ACHN (cell line): ENCODE data around the gene EXOC4.
"Not testable (repeated sequence)": the region's sequence is repeated elsewhere in the genome, so short reads cannot be mapped to it uniquely, and the experiment has no call there.

ENCODE experiments used
- DNase-seq: peaks from one replicate; pipeline ENCODE4 v3.0.0-alpha.2; 2015
- in situ Hi-C: cut with HindIII; loops from 2 replicates; pipeline ENCODE4 v1.10.0; 2017; ENCODE audit warnings: low sequenced_read_pairs, low pct_ligation_motif_present, low pct_unique_long_range_greater_than_20kb

Gene EXOC4

DNA sequence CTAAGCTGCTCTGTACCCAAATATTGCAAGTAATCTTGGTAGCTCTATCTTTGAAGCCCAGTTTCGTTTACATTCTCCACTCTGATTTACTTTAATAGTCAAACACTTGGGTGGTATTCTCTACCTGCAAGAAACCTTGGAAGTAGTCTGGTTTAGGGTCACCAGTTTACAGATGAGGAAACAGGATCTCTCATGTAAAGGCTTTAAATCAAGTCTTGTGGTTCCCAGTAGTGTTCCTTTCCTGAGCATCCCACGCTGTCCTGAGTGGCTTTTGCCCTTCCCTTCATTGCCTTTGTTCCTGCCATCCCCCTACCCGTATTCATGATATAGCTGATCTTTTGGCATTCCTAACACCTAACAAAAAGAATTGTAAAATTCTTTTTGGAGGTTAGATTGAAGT, 20.3 kb downstream of the EXOC4 start:
- DNase-seq: no peak
- in situ Hi-C loops: no loop called here

DNA sequence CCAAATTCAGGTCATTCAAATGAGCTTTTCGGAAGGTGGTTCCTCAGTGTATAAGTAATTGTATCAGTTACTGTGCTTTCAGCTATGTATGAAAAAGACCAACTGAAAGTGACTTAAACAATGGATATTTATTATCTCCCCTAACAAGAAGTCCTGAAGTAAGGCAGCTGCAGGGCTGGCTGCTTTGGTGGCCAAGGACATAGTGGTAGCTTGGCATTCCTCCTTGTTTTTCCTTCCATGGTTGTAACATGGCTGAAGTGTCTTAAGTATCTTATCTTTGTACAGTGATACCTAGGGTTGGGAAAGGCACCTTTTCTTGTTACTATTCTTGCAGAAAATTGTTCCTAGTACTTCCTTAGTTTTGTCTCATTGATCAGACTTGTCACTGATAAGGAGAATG, 21.4 kb downstream of the EXOC4 start:
- in situ Hi-C loops: no loop called here
- no peak for DNase-seq

GRCh38 chr7:133275008-133275407, 22.1 kb downstream of the EXOC4 start:
- in situ Hi-C loops: no loop called here
- DNase-seq: peak; percentile 41

DNA sequence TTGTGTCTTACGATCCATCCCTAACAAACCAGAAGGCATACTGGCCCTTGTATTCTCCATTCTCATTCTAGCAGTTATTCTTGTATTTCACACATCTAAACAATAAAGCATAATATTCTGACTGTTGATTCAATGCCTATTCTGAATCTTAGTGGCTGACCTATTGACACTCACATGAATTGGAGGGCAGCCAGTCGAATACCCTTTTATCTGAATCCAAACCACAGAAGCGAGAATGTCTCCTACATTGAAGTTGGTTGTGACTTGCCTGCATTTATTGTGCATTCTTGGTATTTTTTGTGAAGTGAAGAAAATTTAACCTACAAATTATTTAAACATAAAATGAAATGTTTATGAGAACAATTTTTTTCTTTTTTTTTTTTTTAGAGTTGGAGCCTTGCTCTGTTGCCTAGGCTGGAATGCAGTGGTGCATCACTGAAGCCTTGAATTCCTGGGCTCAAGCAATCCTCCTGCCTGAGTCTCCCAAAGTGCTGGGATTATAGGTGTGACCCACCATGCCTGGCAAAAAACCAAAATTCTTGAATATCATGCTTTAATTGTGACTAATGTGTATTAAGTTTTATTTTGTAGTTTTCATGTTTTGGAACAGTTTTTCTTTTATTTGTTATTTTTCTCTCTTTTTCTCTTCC, 22.7 kb downstream of the EXOC4 start:
- DNase-seq: peak; percentile 36

GRCh38 chr7:133278975-133279374, 26.1 kb downstream of the EXOC4 start:
- in situ Hi-C loops, DNase-seq: not testable (repeated sequence)

More for the DNA sequence above, 22.7 kb downstream of the EXOC4 start:
- in situ Hi-C loops: no loop called here

- in situ Hi-C loops: no loop called here
- DNase-seq: no peak
Measured at GRCh38 chr7:133282094-133282493, 29.2 kb downstream of the EXOC4 start.

DNA sequence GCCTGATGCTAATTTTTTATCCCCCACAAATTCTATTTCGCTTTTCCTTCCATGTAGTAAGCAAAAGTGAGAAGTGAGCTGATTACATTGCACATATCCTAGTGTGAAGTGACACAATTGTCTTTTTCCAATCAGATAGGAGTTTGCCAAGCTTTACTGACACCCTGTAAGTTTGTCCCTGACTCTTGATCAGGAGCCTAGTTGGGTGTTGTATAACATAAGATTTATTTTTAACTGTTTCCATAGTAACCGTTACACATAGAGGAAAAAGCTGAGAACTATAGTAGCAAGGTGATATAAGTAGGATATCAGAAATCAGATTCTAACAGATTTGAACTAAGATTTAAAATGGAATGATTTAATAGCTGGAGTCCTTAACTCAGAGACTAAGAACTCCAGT, 31.2 kb downstream of the EXOC4 start:
- no peak for DNase-seq
- in situ Hi-C loops: no loop called here

DNA sequence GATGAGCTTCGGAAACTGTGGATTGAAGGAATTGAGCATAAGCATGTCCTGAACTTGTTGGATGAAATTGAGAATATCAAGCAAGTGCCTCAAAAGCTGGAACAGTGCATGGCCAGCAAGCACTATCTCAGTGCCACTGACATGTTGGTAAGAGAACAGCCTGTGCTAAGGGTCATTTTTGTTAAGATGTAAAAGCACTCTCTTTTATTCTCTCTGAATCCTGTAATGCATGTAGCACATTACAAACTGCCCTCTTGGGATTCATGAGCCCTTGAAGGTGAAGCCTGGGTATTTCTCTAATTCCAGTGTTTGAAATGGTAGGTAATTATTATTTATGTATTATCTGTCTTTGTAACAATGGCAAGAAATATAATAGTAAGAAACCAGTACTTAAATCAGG, 36.1 kb downstream of the EXOC4 start:
- DNase-seq: no peak
- in situ Hi-C loops: no loop called here

DNA sequence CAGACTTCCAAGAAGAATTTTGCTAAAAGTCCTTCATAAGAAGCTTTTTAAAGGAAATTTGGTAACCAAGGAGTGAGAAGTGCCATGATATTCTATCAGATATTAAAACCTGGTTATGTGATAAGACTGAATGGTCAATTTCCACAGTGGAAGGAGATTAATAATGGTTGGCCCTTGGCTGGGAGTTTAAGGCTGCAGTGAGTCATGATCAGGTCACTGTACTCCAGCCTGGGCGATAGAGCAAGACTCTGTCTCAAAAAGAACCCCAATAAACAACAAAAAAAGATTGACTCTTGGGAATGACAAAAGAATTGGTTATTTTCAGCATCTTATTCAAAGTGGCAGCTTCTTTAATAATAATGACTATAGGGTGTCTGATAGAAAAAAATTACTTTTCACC, 37.2 kb downstream of the EXOC4 start:
- in situ Hi-C loops: no loop called here
- peak; percentile 47 for DNase-seq

- no peak for DNase-seq
- in situ Hi-C loops: no loop called here
Measured at GRCh38 chr7:133290676-133291333, 37.9 kb downstream of the EXOC4 start.

- peak; percentile 32 for DNase-seq
- in situ Hi-C loops: no loop called here
Measured at GRCh38 chr7:133292631-133293030, 39.8 kb downstream of the EXOC4 start.

GRCh38 chr7:133293384-133294160, 40.7 kb downstream of the EXOC4 start:
- in situ Hi-C loops: no loop called here
- DNase-seq: no peak

GRCh38 chr7:133294234-133294633, 41.4 kb downstream of the EXOC4 start:
- no peak for DNase-seq
- in situ Hi-C loops: no loop called here

GRCh38 chr7:133295484-133295883, 42.6 kb downstream of the EXOC4 start:
- DNase-seq: no peak
- in situ Hi-C loops: no loop called here

GRCh38 chr7:133297093-133297492, 44.2 kb downstream of the EXOC4 start:
- no peak for DNase-seq
- in situ Hi-C loops: no loop called here

DNA sequence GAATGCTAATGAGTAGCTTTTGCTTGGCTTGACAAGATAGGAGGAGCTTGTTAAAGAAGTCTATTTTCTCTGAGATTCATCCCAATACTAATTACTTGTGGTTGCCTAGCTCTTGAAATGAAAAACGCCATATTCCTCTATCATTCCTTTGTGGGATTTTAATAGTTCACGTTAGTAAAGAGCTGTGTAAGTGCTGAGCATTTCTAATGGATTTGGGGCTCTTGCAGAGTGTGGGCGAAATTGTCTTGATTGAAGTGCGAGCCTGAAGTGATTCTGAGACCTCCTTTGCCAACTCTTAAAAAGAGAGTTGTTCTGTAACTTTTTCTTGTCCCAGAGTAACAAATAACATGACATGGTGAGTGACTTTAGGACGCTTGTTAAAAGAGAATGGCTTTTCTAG, 45.2 kb downstream of the EXOC4 start:
- in situ Hi-C loops: no loop called here
- no peak for DNase-seq

DNA sequence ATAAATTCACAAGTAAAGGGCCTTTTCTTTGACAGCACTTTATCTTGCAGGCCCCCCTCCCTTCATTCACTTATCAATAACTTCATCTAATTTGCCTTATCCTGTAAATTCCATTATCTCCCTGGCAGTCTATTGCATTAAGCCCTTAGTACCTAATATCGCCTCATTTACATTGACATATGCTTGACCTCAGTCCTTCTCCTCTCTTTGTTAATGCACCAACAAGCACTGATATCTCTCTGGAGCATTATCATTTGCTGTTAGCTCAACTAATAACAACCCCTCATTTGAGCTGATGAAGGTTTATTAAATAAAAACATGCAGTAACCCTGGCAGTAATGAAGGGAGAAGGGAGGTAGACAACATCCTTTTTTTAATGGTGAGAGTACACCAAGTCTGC, 46.8 kb downstream of the EXOC4 start:
- in situ Hi-C loops: no loop called here

GRCh38 chr7:133300088-133300487, 47.2 kb downstream of the EXOC4 start:
- in situ Hi-C loops: no loop called here
- no peak for DNase-seq

More for the DNA sequence above, 46.8 kb downstream of the EXOC4 start:
- DNase-seq: no peak

DNA sequence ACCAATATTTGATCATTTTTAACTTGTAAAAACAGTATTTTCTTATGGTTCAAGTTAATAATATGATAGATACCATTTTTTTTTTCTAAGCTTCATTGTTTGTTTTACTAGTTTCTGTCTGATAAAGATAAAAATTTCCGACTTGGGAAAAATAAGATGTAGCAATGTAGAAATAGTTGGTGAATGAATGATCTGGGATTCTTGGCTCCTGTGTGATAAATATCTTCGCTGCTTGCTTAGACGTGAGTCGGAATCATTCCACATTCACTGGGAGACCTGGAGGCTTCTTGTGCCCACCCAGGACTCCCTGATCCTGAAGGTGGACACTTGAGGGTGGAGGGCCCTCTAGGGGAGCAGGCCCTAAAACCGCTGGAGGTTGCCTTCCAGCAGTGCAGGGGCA, 47.9 kb downstream of the EXOC4 start:
- DNase-seq: no peak
- in situ Hi-C loops: no loop called here

DNA sequence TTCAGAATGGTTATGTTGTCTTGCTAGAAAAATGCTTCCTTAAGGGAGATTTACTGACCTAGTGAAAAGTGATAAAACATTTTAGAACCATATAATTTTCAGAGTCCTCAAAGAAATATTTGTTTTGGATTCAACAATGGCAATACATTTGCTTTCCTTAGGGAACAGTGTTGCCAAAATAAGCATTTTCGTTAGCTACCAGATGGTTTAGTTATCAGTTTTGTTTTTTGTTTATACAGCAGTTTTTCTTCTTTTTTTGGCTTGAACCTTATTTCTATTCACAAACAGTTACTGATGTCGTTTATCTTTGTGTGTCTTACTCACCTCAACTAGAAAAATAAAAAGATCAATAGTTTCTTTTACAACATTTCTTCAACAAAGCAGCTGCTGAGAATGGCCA, 48.6 kb downstream of the EXOC4 start:
- DNase-seq: no peak
- in situ Hi-C loops: no loop called here
